PC-3 (cell line): Measurements from ENCODE around the gene NTN1. TPM values are rescaled to one million over a fixed set of nuclear protein-coding genes. Genes with fewer than 3 reads are reported as not detected.

Source experiments
- ATAC-seq: fragments of 200-7000 bp; cut with Tn5 transposase; 2 replicates; pipeline ENCODE4 v1.9.1; 2020; ENCODE audit warnings: mild to moderate bottlenecking, moderate library complexity
- BruUV-seq: library from RNA; stranded (reverse); fragments of 400-500 nt; replicated peaks from 2 replicates; lab custom pipeline; 2021; lab: Mats Ljungman, UMichigan
- CTCF ChIA-PET: fragments of 300-600 bp; sonication (Branson Sonifier 250); formaldehyde crosslinking; loops from one replicate; lab custom pipeline; 2022; ENCODE audit warnings: antibody characterized with exemption; lab: Charles Lee
- POLR2A ChIA-PET: fragments of 300-600 bp; sonication (Branson Sonifier 250); formaldehyde crosslinking; loops from one replicate; lab custom pipeline; 2022; ENCODE audit warnings: antibody characterized with exemption; ENCODE audit not compliant: unreplicated experiment; lab: Charles Lee
- DNase-seq: peaks from one replicate; pipeline ENCODE4 v3.0.0-alpha.2; 2015
- H2AFZ ChIP-seq: fragments of 300-600 bp; sonication (generic); 2 replicates; pipeline ENCODE4 v1.6.0; 2016; ENCODE audit warnings: antibody characterized with exemption, low read length
- H3F3A ChIP-seq: fragments of 300-600 bp; sonication (generic); one replicate; pipeline ENCODE4 v1.6.0; 2017; ENCODE audit warnings: antibody characterized with exemption, low read length, control low read depth, mild to moderate bottlenecking; ENCODE audit not compliant: unreplicated experiment
- H3K27ac ChIP-seq: fragments of 300-600 bp; sonication (generic); 2 replicates; pipeline ENCODE4 v1.5.1; 2016; ENCODE audit warnings: mild to moderate bottlenecking, low read length
- H3K27me3 ChIP-seq: fragments of 300-600 bp; sonication (generic); 2 replicates; pipeline ENCODE4 v1.6.1; 2016; ENCODE audit warnings: low read length, mixed read lengths
- H3K36me3 ChIP-seq: fragments of 300-600 bp; sonication (generic); 2 replicates; pipeline ENCODE4 v1.6.1; 2016; ENCODE audit warnings: low read depth, mixed run types, low read length, mixed read lengths
- H3K4me1 ChIP-seq: fragments of 300-600 bp; sonication (generic); 2 replicates; pipeline ENCODE4 v1.5.1; 2016; ENCODE audit warnings: low read length; ENCODE audit not compliant: insufficient read depth
- H3K4me2 ChIP-seq: fragments of 300-600 bp; sonication (generic); 2 replicates; pipeline ENCODE4 v1.6.0; 2016; ENCODE audit warnings: low read length
- H3K4me3 ChIP-seq: fragments of 300-600 bp; sonication (generic); 2 replicates; pipeline ENCODE4 v1.5.1; 2016; ENCODE audit warnings: mild to moderate bottlenecking, low read length, mixed read lengths
- H3K79me2 ChIP-seq: fragments of 300-600 bp; sonication (generic); 2 replicates; pipeline ENCODE4 v1.6.1; 2017; ENCODE audit warnings: low read length, mixed read lengths
- H3K9ac ChIP-seq: fragments of 300-600 bp; sonication (generic); 2 replicates; pipeline ENCODE4 v1.6.0; 2016; ENCODE audit warnings: mild to moderate bottlenecking, low read length
- H3K9me2 ChIP-seq: fragments of 300-600 bp; sonication (generic); replicated peaks from 2 replicates; pipeline ENCODE4 v1.6.1; 2016; ENCODE audit warnings: mixed run types, low read length, mixed read lengths
- H3K9me3 ChIP-seq: fragments of 300-600 bp; sonication (generic); 2 replicates; pipeline ENCODE4 v1.6.1; 2016; ENCODE audit warnings: low read length, mixed read lengths
- H4K20me1 ChIP-seq: fragments of 300-600 bp; sonication (generic); 2 replicates; pipeline ENCODE4 v1.6.1; 2016; ENCODE audit warnings: low read length, mixed read lengths
- EZH2 ChIP-seq: fragments of 300-600 bp; sonication (generic); IDR thresholded peaks from one replicate; pipeline ENCODE4 v1.6.1; 2017; ENCODE audit warnings: antibody characterized with exemption, mild to moderate bottlenecking, low read length; ENCODE audit not compliant: unreplicated experiment
- EZH2phosphoT487 ChIP-seq: fragments of 300-600 bp; sonication (generic); IDR thresholded peaks from 2 replicates; pipeline ENCODE4 v1.6.1; 2018; ENCODE audit warnings: mild to moderate bottlenecking, antibody characterized with exemption, low read length, borderline replicate concordance
- intact Hi-C: fragments of 100-400 bp; cut with micrococcal nuclease; formaldehyde crosslinking; loops from 2 replicates; pipeline ENCODE4 v1.9.0; 2023
- total RNA-seq: library from RNA; depleted of rRNA; stranded (reverse); fragments of >200 nt; gene quantifications from 2 replicates; pipeline ENCODE4 v1.2.3, GENCODE V29; 2014
- TF ChIP-seq, protein P1 (sequence below): fragments of 300-600 bp; sonication (generic); conservative IDR thresholded peaks from 2 replicates; pipeline ENCODE4 v1.5.1; 2017; ENCODE audit warnings: antibody characterized with exemption, low read depth, mild to moderate bottlenecking, low read length

Gene NTN1
- total RNA-seq, 1 experiment from 2014 or later, result 0.22 TPM

DNA sequence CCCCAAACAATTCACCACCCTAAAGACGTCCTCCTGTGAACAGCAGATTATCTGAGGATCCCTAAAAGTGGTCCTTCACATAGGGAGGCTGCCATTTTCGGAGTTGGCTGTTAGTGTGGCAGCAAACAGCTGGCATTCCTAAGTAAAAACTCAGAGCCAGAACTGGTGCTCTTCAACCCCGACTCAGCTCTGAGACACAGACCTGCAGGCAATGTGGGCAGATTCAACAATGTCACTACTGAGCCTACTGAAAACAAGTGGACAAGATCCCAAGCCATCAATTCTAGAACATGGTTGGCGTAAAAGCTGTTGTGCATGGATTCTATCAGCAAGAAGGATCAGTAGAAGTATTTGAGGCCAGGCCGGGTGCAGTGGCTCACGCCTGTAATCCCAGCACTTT, 247.2 kb downstream of the NTN1 start:
- ChIA-PET CTCF (no interaction called here), POLR2A (no interaction called here)
- Histone ChIP-seq H4K20me1 (no peaks in the 10 kb centered on the region), H3K79me2 (no peaks in the 10 kb centered on the region), H3K36me3 (no peaks in the 10 kb centered on the region), H3K4me1 (no peaks in the 10 kb centered on the region), H3K9me3 (no peaks in the 10 kb centered on the region), H3K27ac (no peak overlapping the region), H3K4me2 (no peak overlapping the region), H3F3A (no peaks in the 10 kb centered on the region), H3K27me3 (no peaks in the 10 kb centered on the region), H3K9me2 (no peaks in the 10 kb centered on the region), H3K4me3 (no peak overlapping the region), H2AFZ (no peak overlapping the region), H3K9ac (no peak overlapping the region)
- no TSS peak for BruUV-seq
- DNase-seq, result no peak
- TF ChIP-seq, protein P1, sequence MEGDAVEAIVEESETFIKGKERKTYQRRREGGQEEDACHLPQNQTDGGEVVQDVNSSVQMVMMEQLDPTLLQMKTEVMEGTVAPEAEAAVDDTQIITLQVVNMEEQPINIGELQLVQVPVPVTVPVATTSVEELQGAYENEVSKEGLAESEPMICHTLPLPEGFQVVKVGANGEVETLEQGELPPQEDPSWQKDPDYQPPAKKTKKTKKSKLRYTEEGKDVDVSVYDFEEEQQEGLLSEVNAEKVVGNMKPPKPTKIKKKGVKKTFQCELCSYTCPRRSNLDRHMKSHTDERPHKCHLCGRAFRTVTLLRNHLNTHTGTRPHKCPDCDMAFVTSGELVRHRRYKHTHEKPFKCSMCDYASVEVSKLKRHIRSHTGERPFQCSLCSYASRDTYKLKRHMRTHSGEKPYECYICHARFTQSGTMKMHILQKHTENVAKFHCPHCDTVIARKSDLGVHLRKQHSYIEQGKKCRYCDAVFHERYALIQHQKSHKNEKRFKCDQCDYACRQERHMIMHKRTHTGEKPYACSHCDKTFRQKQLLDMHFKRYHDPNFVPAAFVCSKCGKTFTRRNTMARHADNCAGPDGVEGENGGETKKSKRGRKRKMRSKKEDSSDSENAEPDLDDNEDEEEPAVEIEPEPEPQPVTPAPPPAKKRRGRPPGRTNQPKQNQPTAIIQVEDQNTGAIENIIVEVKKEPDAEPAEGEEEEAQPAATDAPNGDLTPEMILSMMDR, result no peak
- TF ChIP-seq EZH2, result no peak
- TF ChIP-seq EZH2phosphoT487, result no peak
- intact Hi-C loops, result no loop called here
- no peak for ATAC-seq

DNA sequence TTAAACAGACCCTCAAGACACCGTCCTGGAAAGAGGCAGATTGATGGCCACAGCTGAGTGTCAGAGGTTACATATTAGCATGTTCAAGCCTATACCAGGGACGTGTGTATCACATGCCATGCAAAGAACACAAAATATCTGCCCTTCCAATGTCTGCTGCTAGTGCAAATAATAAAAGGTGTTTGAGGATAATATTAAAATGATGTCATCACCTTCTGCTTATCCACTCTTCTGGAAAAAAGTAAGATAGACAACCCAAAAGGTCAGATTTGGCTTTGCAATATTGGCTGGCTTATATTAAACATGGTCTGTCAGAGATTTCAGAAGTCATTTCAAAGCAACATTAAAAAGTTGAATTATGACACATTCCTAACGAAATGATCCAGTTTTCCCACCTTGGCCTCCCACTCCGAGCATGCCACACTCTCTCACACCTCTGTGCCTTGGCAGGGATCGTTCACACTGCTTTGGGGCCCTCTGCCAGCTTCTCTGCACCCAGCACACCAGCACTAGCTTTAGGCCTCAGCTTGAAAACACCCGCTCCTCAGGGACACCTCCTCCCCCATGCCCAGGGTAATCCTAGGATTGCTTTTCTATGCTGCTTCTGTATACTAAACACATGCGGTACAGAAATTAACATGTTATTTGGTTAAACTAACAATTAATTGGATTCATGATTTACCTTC, 248.2 kb downstream of the NTN1 start:
- Histone ChIP-seq H3K79me2 (no peaks in the 10 kb centered on the region), H3K9me3 (no peaks in the 10 kb centered on the region), H3K9ac (no peak overlapping the region), H3K9me2 (no peaks in the 10 kb centered on the region), H3K36me3 (no peaks in the 10 kb centered on the region), H4K20me1 (no peaks in the 10 kb centered on the region), H3K4me3 (no peak overlapping the region), H3K27ac (no peak overlapping the region), H2AFZ (no peak overlapping the region), H3K4me1 (no peaks in the 10 kb centered on the region), H3K27me3 (no peaks in the 10 kb centered on the region), H3F3A (no peaks in the 10 kb centered on the region), H3K4me2 (no peak overlapping the region)
- intact Hi-C loops, result no loop called here
- POLR2A ChIA-PET, result no interaction called here
- DNase-seq (no peak), ATAC-seq (no peak)
- no TSS peak for BruUV-seq
- no peak for TF ChIP-seq EZH2
- TF ChIP-seq, protein P1, result no peak
- TF ChIP-seq EZH2phosphoT487, result no peak
- CTCF ChIA-PET, result no interaction called here

DNA sequence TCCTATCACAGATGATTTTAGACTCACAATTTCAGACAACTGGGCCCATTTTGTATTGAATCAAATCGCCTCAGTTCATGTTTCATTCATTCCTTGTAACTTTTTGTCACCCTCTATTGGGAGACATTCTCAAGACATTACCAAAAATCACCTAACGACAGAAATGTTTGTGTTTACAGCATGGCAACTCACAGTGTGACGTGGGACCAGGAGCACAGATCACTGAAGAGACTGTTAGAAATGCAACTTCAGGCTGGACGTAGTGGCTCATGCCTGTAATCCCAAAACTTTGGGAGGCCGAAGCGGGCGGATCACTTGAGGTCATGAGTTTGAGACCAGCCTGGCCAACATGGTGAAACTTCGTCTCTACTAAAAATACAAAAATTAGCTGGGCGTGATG, 249.6 kb downstream of the NTN1 start:
- no peaks in the 10 kb centered on the region for H3K79me2 ChIP-seq
- no peaks in the 10 kb centered on the region for H3K27me3 ChIP-seq
- no peak overlapping the region for H3K4me2 ChIP-seq
- H3K27ac ChIP-seq, result no peak overlapping the region
- no peaks in the 10 kb centered on the region for H3K36me3 ChIP-seq
- no peak overlapping the region for H2AFZ ChIP-seq
- no peaks in the 10 kb centered on the region for H3K9me2 ChIP-seq
- ATAC-seq (no peak), DNase-seq (no peak)
- ChIA-PET POLR2A (no interaction called here), CTCF (no interaction called here)
- intact Hi-C loops, result no loop called here
- H3K4me1 ChIP-seq, result no peaks in the 10 kb centered on the region
- H3K4me3 ChIP-seq, result no peak overlapping the region
- no peak for TF ChIP-seq EZH2
- TF ChIP-seq, protein P1, result no peak
- TF ChIP-seq EZH2phosphoT487, result no peak
- no TSS peak for BruUV-seq
- H3K9ac ChIP-seq, result no peak overlapping the region
- H3F3A ChIP-seq, result no peaks in the 10 kb centered on the region
- no peaks in the 10 kb centered on the region for H3K9me3 ChIP-seq
- H4K20me1 ChIP-seq, result no peaks in the 10 kb centered on the region
